ENCODE data around the gene BAZ1B.
"Not testable (repeated sequence)": the region's sequence is repeated elsewhere in the genome, so short reads cannot be mapped to it uniquely, and the experiment has no call there.

Gene BAZ1B

GRCh38 chr7:73443548-73444255, 78.4 kb downstream of the BAZ1B start:
- DNase-seq (ENCODE audit: low read depth in 2 of 2) = no peak

- no peak for DNase-seq (ENCODE audit: low read depth in 2 of 2)
Observed at GRCh38 chr7:73442903-73443500, 79.1 kb downstream of the BAZ1B start.

- no peak for DNase-seq (ENCODE audit: low read depth in 2 of 2)
Observed at GRCh38 chr7:73442222-73442902, 79.7 kb downstream of the BAZ1B start.

DNA sequence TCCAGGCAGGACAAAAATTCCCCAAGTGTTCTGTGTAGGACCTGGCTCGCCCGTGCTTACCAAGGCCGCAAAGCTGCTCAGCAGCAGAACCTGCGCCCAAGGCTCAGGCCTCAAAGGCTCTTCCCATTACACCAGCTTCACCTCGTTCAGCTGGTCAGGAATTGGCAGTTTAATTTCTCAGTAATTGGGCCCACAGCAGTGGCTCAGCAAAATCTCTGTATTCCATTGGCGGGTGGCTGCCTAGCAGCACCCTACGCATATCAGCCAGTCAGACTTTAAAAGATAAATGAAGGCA, 82.7 kb downstream of the BAZ1B start:
- no peak for DNase-seq (ENCODE audit: low read depth in 2 of 2)

DNA sequence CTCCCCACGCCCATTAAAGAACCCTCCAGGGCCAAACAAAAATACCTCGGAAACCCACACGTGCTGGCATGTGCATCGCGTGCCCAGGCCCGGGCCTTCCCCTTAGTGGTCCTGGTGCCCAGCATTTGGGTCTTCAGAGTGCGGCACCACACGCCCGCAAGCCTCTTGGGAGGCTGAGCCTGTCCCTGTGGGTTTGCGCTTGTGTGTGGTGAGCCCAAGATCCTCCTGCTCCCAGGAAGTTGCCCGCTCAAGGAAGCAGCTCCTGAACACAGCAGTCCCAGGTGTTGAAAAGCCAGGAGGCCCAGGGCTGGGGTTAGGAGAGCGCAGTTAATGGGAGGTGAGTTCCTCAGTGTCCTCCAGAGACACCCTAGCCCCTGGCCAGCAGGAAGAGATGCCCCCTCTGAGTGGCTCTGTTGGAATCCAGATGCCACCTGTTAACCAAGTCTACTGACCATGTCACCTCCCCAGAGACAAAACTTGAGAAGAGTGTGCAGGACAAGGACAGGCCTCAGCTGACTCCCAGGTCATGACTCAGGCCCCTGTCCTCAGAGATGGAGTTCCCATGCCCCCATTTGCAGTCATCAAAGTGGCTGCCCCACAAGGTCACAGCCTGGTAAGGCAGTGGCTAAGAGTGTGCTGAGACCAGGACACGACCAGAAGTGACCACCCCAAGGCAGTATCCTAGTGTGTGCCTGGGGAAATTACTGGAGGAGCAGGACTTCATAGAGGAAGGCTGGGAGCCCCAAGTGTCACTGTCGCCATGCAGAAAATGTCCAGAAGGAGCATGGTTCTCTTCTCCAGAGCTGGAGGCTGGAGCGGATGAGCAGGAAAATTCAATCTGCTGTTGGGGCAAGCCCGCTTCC, 83.3 kb downstream of the BAZ1B start:
- no peak for DNase-seq (ENCODE audit: low read depth in 2 of 2)

GRCh38 chr7:73437621-73438416, 84.3 kb downstream of the BAZ1B start:
- DNase-seq (ENCODE audit: low read depth in 2 of 2) = no peak

- no peak for DNase-seq (ENCODE audit: low read depth in 2 of 2)
Observed at GRCh38 chr7:73437091-73437490, 85.0 kb downstream of the BAZ1B start.

GRCh38 chr7:73436031-73436929, 85.8 kb downstream of the BAZ1B start:
- no peak for DNase-seq (ENCODE audit: low read depth in 2 of 2)

DNA sequence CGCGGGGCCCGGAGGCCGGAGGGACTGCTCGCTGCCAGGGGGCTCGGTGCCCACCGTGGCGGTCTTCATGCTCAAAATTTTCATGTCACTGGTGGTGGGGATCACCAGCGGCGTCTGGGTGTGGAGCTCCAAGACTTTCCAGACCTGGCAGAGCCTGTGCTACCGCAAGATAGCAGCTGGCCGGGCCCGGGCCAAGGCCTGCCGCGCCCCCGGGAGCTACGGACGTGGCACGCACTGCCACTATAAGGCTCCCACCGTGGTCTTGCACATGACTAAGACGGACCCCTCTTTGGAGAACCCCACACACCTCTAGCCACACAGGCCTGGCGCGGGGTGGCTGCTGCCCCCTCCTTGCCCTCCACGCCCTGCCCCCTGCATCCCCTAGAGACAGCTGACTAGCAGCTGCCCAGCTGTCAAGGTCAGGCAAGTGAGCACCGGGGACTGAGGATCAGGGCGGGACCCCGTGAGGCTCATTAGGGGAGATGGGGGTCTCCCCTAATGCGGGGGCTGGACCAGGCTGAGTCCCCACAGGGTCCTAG, 86.6 kb downstream of the BAZ1B start:
- DNase-seq (ENCODE audit: low read depth in 2 of 2) = no peak

DNA sequence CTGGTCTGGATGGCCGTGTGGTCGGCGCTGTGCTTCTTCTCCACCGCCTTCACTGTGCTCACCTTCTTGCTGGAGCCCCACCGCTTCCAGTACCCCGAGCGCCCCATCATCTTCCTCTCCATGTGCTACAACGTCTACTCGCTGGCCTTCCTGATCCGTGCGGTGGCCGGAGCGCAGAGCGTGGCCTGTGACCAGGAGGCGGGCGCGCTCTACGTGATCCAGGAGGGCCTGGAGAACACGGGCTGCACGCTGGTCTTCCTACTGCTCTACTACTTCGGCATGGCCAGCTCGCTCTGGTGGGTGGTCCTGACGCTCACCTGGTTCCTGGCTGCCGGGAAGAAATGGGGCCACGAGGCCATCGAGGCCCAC, 87.4 kb downstream of the BAZ1B start:
- no peak for DNase-seq (ENCODE audit: low read depth in 2 of 2)

- no peak for DNase-seq (ENCODE audit: low read depth in 2 of 2)
Observed at GRCh38 chr7:73433924-73434700, 88.0 kb downstream of the BAZ1B start.

- no peak for DNase-seq (ENCODE audit: low read depth in 2 of 2)
Observed at GRCh38 chr7:73432676-73433075, 89.4 kb downstream of the BAZ1B start.

DNA sequence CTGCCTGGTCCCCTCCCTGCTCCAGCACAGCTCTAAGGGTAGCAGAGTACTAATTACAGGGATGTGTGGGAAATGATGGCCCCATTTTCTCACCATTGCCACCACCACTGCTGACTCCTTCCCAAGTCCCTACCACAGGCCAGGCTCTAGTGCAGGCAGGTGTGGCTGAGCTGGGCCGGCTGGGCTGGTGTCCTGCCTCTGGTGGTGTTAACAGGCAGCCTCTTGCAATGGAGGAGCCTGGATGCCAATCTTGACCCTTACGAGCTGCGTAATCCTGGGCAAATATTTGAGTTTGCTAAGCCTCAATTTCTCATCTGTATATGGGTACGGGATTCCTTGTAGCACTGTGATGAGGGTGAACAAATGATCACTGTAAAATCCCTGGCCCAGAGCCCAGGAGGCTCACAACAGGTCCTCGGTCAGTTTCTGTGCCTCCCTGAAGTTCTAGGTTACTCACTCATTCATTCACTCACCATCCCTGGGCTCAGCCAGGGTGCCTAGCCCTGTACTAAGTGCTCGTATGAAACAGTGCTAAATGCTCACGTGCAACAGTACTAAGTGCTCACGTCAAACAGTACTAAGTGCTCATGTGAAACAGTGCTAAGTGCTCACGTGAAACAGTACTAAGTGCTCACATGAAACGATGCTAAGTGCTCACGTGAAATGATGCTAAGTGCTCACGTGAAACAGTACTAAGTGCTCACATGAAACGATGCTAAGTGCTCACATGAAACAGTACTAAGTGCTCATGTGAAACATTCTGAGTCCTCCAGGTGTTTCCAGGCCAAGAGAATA, 90.9 kb downstream of the BAZ1B start:
- no peak for DNase-seq (ENCODE audit: low read depth in 2 of 2)

DNA sequence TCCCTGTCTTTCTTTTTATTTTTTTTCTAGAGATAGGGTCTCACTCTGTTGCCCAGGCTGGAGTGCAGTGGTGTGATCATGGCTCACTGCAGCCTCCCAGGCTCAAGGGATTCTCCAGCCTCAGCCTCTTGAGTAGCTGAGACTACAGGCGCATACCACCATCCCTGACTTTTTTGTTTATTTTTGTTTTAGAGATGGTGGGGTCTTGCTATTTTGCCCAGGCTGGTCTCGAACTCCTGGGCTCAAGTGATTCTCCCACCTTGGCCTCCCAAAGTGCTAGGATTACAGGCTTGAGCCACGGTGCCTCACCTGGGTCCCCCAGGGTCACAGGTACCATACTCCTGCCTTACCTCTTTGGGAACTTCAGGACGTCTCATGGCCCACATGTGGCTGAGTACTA, 91.6 kb downstream of the BAZ1B start:
- DNase-seq (ENCODE audit: low read depth in 2 of 2) = not testable (repeated sequence)

DNA sequence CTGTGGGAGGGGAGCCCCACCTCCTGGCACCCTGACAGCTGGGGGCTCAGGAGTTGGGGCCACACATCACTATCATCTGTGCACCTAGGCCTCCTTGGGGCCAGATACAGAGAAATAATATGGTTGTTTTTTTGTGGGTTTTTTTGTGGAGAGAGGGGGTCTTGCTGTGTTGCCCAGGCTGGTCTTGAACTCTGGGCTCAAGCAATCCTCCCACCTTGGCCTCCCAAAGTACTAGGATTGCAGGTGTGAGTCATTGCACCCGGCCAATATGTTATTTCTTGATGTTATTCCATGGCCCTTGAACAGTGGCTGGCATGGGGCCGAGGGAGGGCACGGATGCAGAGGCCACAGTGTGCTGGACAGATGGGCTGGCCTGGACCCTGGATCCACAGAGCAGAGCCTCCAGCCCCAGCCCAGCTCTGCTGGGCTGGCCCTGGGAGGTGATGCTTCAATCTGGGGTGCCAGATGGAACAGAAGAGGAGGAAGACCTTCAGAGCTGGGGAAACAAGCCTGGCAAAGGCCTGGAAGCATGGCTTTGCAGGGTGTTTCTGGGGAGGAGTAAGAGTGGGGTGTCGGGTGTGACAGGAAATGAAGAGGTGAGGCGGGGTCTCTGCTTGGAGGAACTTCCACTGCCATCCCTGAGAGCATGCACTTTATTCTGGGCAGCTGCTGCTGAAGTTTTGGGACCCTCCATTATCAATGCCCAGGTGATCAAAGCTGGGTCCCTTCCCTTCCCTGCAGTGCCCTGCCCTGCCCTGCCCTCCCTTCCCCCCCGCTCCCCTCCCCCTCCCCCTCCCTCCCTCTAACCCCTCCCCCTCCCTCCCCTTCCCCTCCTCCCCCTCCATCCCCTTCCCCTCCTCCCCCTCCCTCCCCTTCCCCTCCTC, 92.2 kb downstream of the BAZ1B start:
- DNase-seq (ENCODE audit: low read depth in 2 of 2) = no peak

- DNase-seq (ENCODE audit: low read depth in 2 of 2) = no peak
Observed at GRCh38 chr7:73429215-73429614, 92.9 kb downstream of the BAZ1B start.

- DNase-seq (ENCODE audit: low read depth in 2 of 2) = no peak
Observed at GRCh38 chr7:73427902-73428787, 93.9 kb downstream of the BAZ1B start.
